HCT116 (cell line): ENCODE results near the gene TGM1.

ENCODE experiments used
- CEBPB ChIP-seq: IDR thresholded peaks from 2 replicates; pipeline ENCODE4 v1.6.1; 2012; ENCODE audit warnings: low read depth
- JUND ChIP-seq: IDR thresholded peaks from 2 replicates; pipeline ENCODE4 v1.6.1; 2012
- POLR2A ChIP-seq: IDR thresholded peaks from 2 replicates; pipeline ENCODE4 v1.7.0; 2011; ENCODE audit warnings: borderline replicate concordance; ENCODE audit not compliant: insufficient read depth, insufficient read length; ENCODE audit errors: extremely low read depth
- POLR2AphosphoS5 ChIP-seq: IDR thresholded peaks from 2 replicates; pipeline ENCODE4 v1.6.1; 2011; ENCODE audit warnings: mild to moderate bottlenecking, low read depth, low read length, moderate library complexity
- YY1 ChIP-seq: IDR thresholded peaks from 2 replicates; pipeline ENCODE4 v1.6.1; 2011; ENCODE audit warnings: low read length, low read depth, moderate library complexity, mild to moderate bottlenecking; ENCODE audit not compliant: insufficient replicate concordance; ENCODE audit errors: extremely low read depth
- TF ChIP-seq, protein P1 (sequence below), 3 experiments: fragments of 200-600 bp in 1 of 3; sonication (generic) in 1 of 3; IDR thresholded peaks in 2 of 3; conservative IDR thresholded peaks in 1 of 3; 2 replicates each; pipeline ENCODE4 v1.5.1; 2012 to 2017; ENCODE audit warnings: low read depth in 2 of 3, low read length in 2 of 3, antibody characterized with exemption in 1 of 3, borderline replicate concordance in 1 of 3, control low read depth in 1 of 3, mild to moderate bottlenecking in 1 of 3, mixed read lengths in 1 of 3, mixed run types in 1 of 3, moderate library complexity in 1 of 3; ENCODE audit not compliant: insufficient read depth in 1 of 3

DNA sequence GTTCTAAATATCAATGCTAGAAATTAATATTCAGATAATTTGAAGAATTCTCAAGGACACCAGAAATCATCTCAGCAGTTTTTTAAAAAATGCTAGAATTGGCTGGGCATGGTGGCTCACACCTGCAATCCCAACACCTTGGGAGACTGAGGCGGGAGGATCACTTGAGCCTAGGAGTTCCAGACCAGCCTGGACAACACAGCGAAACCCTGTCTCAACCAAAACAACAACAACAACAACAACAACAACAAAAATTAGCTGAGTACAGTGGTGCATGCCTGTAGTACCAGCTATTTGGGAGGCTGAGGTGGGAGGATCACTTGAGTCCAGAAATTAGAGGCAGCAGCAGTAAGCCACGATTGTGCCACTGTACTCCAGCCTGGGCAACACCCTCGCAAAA lies 43.9 kb downstream of the TGM1 start:
- TF ChIP-seq, protein P1, sequence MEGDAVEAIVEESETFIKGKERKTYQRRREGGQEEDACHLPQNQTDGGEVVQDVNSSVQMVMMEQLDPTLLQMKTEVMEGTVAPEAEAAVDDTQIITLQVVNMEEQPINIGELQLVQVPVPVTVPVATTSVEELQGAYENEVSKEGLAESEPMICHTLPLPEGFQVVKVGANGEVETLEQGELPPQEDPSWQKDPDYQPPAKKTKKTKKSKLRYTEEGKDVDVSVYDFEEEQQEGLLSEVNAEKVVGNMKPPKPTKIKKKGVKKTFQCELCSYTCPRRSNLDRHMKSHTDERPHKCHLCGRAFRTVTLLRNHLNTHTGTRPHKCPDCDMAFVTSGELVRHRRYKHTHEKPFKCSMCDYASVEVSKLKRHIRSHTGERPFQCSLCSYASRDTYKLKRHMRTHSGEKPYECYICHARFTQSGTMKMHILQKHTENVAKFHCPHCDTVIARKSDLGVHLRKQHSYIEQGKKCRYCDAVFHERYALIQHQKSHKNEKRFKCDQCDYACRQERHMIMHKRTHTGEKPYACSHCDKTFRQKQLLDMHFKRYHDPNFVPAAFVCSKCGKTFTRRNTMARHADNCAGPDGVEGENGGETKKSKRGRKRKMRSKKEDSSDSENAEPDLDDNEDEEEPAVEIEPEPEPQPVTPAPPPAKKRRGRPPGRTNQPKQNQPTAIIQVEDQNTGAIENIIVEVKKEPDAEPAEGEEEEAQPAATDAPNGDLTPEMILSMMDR (IDR thresholded peaks at IDR 0.05 in 2 of 3, conservative IDR thresholded peaks at IDR 0.05 in 1 of 3; ENCODE audit: borderline replicate concordance in 1 of 3, insufficient read depth in 1 of 3, low read depth in 2 of 3, low read length in 2 of 3), result no peak
- TF ChIP-seq POLR2A (no peak), YY1 (no peak), JUND (no peak), CEBPB (no peak), POLR2AphosphoS5 (no peak)
